Neuron (in vitro differentiated cells): ENCODE data around the gene PRSS3.
"Not testable (repeated sequence)": the region's sequence is repeated elsewhere in the genome, so short reads cannot be mapped to it uniquely, and the experiment has no call there.

ENCODE experiments used
- H2AFZ ChIP-seq: one replicate; pipeline ENCODE4 v1.6.1; 2013; ENCODE audit warnings: low read depth, mild to moderate bottlenecking, inconsistent platforms, low read length, moderate library complexity
- H3K27me3 ChIP-seq: one replicate; pipeline ENCODE4 v1.6.1; 2013; ENCODE audit warnings: low read length; ENCODE audit not compliant: insufficient read depth
- H3K36me3 ChIP-seq: one replicate; pipeline ENCODE4 v1.6.1; 2013; ENCODE audit warnings: low read length; ENCODE audit not compliant: insufficient read depth
- H3K4me1 ChIP-seq: one replicate; pipeline ENCODE4 v1.6.1; 2013; ENCODE audit warnings: low read length; ENCODE audit not compliant: insufficient read depth
- H3K4me3 ChIP-seq: 2 replicates; pipeline ENCODE4 v1.5.1; 2013; ENCODE audit warnings: mild to moderate bottlenecking, low read length, moderate library complexity
- H3K9me3 ChIP-seq: one replicate; pipeline ENCODE4 v1.6.1; 2013; ENCODE audit warnings: low read length

The PRSS3 gene

GRCh38 chr9:33773135-33773534 is 22.2 kb upstream of the PRSS3 start:
- H3K27me3 ChIP-seq, H3K4me3 ChIP-seq, H3K4me1 ChIP-seq, H3K9me3 ChIP-seq, H2AFZ ChIP-seq, H3K36me3 ChIP-seq: not testable (repeated sequence)

GRCh38 chr9:33774074-33774659 is 21.2 kb upstream of the PRSS3 start:
- H3K9me3 ChIP-seq, H3K27me3 ChIP-seq, H3K4me1 ChIP-seq, H3K4me3 ChIP-seq, H2AFZ ChIP-seq, H3K36me3 ChIP-seq: not testable (repeated sequence)

DNA sequence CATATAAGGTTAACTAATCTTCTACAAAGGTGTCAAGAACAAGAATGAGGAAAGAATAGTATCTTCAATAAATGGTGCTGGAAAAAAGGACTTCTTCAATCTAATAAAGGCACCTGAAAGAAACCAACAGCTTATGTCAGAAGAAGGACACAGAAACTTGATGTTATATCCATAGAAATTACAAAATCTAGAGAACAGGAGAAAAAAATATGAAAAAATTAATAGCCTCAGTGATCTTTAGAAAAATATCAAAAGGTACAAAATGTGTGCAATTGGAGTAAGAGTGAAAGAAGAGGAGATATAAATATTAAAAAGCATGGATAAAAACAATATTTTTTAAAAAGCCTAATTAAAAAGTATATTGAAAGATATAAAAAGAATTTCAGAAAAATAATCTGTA is 18.8 kb upstream of the PRSS3 start:
- H3K27me3 ChIP-seq: no peaks in the 10 kb centered on the region

GRCh38 chr9:33778700-33779351 is 16.5 kb upstream of the PRSS3 start:
- Histone ChIP-seq H3K4me3 (no peak overlapping the region), H2AFZ (no peak overlapping the region), H3K27me3 (no peaks in the 10 kb centered on the region), H3K9me3 (no peaks in the 10 kb centered on the region), H3K36me3 (no peaks in the 10 kb centered on the region), H3K4me1 (no peaks in the 10 kb centered on the region)

More for the DNA sequence above, 18.8 kb upstream of the PRSS3 start:
- no peak overlapping the region for H3K4me3 ChIP-seq
- no peaks in the 10 kb centered on the region for H3K9me3 ChIP-seq
- no peaks in the 10 kb centered on the region for H3K4me1 ChIP-seq
- no peaks in the 10 kb centered on the region for H3K36me3 ChIP-seq
- no peak overlapping the region for H2AFZ ChIP-seq

DNA sequence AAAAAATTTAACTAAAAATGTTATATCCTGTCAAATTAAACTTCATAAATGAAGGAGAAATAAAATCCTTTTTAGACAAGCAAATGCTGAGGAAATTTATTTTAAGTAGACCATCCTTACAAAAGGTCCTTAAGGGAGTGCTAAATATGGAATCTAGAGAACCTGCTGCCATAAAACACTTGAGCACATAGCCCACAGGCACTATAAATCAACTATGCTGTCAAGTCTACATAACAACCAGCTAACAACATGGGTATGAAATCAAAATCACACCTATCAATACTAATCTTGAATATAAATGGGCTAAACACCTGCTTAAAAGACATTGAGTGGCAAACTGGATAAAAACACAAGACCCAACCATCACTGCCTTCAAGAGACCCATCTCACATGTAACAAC is 15.1 kb upstream of the PRSS3 start:
- no peaks in the 10 kb centered on the region for H3K27me3 ChIP-seq
- H3K36me3 ChIP-seq: no peaks in the 10 kb centered on the region
- no peak overlapping the region for H2AFZ ChIP-seq
- no peak overlapping the region for H3K4me3 ChIP-seq
- no peaks in the 10 kb centered on the region for H3K4me1 ChIP-seq
- no peaks in the 10 kb centered on the region for H3K9me3 ChIP-seq

DNA sequence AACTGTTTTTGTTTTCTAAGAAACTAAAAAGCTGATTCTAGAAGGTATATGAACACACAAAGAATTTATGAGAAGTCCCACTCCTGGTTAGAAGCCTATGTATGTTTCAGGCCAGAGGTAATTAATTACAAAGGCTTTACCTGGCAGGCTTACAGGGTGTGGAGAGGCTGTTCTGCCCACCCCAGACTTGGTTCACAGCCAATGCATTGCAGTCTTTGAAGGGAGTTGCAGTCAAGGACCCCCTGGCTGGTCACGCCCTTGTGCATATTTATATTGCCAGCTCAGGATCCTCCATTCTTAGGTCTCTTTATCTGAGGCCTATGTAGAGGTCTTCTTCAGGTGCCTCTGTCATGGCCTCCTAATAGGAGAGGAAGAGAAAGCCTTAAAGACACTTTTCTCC is 13.6 kb upstream of the PRSS3 start:
- no peak overlapping the region for H3K4me3 ChIP-seq
- no peaks in the 10 kb centered on the region for H3K9me3 ChIP-seq
- no peaks in the 10 kb centered on the region for H3K4me1 ChIP-seq
- no peaks in the 10 kb centered on the region for H3K36me3 ChIP-seq
- H2AFZ ChIP-seq: no peak overlapping the region
- H3K27me3 ChIP-seq: no peaks in the 10 kb centered on the region

DNA sequence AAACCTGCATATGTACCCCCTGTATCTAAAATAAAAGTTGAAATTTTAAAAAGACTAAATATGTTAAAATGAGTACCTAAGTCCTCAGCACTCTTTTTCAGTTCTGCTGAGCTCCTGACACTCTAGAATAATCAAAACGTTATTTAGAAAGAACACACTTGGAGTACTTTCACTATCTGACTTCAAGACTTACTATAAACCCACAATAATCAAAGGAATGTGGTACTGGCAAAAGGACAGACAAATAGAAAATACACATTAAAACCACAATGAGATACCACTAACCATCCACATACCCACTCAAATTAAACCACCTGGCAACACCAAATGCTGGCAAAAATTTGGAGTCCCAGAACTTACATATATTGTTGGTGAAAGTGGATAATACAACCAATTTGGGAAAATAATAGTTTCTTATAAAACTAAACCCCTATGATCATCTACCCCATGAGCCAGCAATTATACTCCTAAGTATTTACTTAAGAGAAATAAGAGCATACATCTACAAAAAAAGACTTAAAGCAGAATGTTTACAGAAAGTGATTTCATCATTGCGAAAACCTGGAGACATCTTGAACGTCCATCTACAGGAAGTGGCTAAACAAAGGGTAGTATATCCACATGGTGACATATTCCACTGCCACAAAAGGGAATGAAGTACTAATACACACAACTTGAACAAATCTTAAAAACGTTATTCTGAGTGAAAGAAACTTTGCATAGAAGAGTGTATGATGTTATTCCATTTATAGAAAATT is 12.8 kb upstream of the PRSS3 start:
- Histone ChIP-seq H3K4me3 (no peak overlapping the region), H3K4me1 (no peaks in the 10 kb centered on the region), H3K36me3 (no peaks in the 10 kb centered on the region), H2AFZ (no peak overlapping the region), H3K9me3 (no peaks in the 10 kb centered on the region), H3K27me3 (no peaks in the 10 kb centered on the region)

DNA sequence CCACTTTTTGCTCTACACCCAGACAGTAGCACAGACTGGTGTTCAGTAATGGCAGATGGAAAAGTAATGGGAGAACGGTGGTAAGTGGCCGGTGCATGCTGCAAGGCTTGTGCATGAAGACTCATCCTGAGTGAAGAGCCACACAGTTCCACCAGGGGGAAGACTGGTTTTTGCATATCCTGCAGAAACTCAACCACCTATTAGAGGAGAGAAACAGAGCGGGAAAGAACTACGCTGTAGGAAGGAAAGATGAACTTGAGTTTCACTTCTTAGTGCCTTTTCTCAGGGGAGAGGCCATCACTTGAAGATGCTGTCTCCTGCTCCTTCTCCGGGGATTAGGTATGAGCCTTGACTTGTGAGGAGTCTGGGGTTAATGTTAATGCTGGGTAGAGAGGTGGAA is 9.4 kb upstream of the PRSS3 start:
- H3K9me3 ChIP-seq: no peaks in the 10 kb centered on the region
- no peak overlapping the region for H2AFZ ChIP-seq
- no peaks in the 10 kb centered on the region for H3K27me3 ChIP-seq
- H3K36me3 ChIP-seq: no peaks in the 10 kb centered on the region
- H3K4me1 ChIP-seq: no peaks in the 10 kb centered on the region
- H3K4me3 ChIP-seq: no peak overlapping the region

DNA sequence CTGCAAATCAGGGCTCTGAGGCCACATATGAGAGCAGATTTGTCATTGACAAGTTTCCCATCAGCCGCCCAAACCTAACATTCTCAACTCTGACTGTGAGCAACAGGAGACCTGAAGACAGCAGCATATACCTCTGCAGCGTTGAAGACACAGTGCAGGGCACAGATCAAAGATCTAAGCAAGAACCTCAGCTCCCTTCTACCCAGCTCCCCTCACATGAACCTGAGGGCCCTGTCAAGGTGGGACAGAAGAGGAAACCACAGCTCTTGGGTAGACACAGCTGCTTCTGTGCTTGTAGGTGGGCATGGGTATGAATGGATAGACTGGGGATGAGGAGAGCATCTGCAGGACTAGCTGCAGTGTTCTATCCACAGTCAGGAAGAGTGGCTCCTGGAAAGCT is 8.7 kb upstream of the PRSS3 start:
- Histone ChIP-seq H3K27me3 (no peaks in the 10 kb centered on the region), H3K4me3 (no peak overlapping the region), H3K4me1 (no peaks in the 10 kb centered on the region), H2AFZ (no peak overlapping the region), H3K9me3 (no peaks in the 10 kb centered on the region), H3K36me3 (no peaks in the 10 kb centered on the region)

- H3K9me3 ChIP-seq: no peaks in the 10 kb centered on the region
- H3K36me3 ChIP-seq: no peaks in the 10 kb centered on the region
- H3K4me1 ChIP-seq: no peaks in the 10 kb centered on the region
- H3K4me3 ChIP-seq: no peak overlapping the region
- no peak overlapping the region for H2AFZ ChIP-seq
- no peaks in the 10 kb centered on the region for H3K27me3 ChIP-seq
Measured at GRCh38 chr9:33787839-33788238, 7.5 kb upstream of the PRSS3 start.

GRCh38 chr9:33789429-33789828 is 5.9 kb upstream of the PRSS3 start:
- not testable (repeated sequence) for H3K4me3 ChIP-seq, H3K27me3 ChIP-seq, H3K9me3 ChIP-seq, H3K36me3 ChIP-seq, H3K4me1 ChIP-seq, H2AFZ ChIP-seq

DNA sequence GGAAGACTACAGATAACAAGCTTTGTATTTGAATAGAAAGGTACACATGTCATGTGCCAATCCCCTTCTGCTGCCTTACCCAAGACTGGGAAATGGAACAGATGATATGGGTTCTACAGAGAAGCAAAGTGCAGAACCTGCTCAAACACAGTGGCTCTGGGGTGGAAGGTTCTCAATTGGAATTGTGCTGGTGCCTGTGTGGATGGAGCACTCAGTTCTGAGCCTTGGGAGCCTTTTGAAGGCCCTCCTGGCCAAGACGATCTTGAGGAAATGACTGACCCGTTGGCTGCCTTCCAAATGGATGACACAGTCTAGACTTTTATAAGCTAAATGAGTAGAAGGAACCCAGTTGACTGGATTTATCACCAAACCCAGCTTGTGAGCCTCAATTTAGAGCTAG is 4.2 kb upstream of the PRSS3 start:
- H3K27me3 ChIP-seq: no peaks in the 10 kb centered on the region
- H3K4me1 ChIP-seq: no peaks in the 10 kb centered on the region
- no peaks in the 10 kb centered on the region for H3K36me3 ChIP-seq
- no peak overlapping the region for H2AFZ ChIP-seq
- H3K4me3 ChIP-seq: no peak overlapping the region
- H3K9me3 ChIP-seq: no peaks in the 10 kb centered on the region

GRCh38 chr9:33793496-33793895 is 1.9 kb upstream of the PRSS3 start:
- H3K4me3 ChIP-seq, H2AFZ ChIP-seq, H3K9me3 ChIP-seq, H3K4me1 ChIP-seq, H3K27me3 ChIP-seq, H3K36me3 ChIP-seq: not testable (repeated sequence)
